ENCODE data around the gene NPFF. TPM values are rescaled to one million over a fixed set of nuclear protein-coding genes. Genes with fewer than 3 reads are reported as not detected.

NPFF gene
- total and polyA plus RNA-seq, 3 experiments from 2014 or later: not detected

DNA sequence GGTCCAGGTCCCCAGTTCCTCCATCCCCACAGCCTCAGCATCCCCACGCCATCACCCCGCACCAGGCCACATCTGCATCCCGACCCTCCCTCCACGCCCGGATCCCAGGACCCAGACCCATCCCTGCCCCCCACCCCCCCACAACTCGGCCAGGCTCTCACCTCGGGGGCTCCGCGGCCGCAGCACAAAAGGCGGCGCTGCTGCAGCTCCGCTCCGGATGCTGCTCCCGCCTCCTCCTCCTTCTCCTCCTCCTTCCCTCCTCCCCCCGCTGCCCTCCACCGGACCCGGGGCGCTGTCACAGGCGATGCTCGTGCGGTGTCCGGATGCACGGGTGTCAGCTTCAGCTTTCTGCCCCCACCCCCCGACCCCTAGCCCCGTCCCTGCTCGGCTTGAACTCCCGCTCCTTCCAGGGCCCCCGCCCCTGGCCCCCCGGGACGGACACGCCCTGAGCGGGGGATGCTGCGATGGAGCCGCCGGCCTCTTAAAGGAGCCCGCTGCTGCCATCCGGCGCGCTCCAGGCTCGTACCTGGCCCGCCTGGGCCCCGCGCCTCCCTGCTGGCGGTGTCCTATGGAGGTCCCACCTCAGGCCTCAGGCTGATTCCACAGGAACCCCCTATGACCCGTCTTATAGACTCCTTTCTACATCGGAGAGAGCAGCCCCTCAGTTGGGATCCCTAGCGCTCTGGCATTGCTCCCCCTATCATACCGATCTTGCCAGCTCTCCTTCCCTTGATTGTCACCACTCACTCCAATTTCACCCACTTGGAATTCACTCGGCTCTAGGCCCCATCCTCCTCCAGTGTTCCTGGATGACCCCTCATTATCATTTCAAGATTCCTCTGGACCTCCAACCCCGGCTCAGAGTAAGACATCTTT, 7.8 kb downstream of the NPFF start, which contains the start of gene MAP3K12:
Gene MAP3K12, minus strand, starts transcription at position 193 of the 876 bp plus-strand sequence. CDS start 12,067 bp downstream, outside the sequence.
- CTCF ChIA-PET: interaction anchor here (1.2 to 2.8 kb wide), 6 partner anchors 9 to 200 kb away, joined by 3 to 12 read pairs (median 4); partner anchors contain the start of genes AAAS and MYG1

DNA sequence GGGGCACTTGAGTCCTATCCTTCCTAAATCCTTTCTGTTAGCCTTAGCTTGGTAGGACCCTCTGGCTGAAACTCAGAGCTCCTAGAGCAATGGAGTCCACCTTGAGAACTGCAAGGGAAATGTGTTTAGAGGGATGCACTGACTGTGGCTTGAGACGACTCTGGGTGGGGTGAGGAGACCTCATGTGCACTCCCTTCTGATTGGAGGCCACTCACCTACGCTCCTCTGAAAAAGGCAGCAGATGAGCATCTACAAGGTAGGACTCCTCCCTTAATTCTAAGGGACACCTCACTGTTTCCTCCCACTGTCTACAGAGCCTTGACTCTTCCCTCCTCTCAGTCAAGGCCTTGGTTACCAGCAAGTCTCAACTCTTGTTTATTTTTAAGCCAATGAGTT, 9.1 kb downstream of the NPFF start:
- DNase-seq: no peak
- Histone ChIP-seq H3K36me3 (ENCODE audit: insufficient read depth, low read length) (no peaks in the 10 kb centered on the region), H3K9me3 (ENCODE audit: low read length) (no peaks in the 10 kb centered on the region), H3K4me1 (ENCODE audit: insufficient read depth, low read length) (peaks cover 45% of the 10 kb centered on the region), H3K27me3 (ENCODE audit: insufficient read depth, low read length, poor library complexity, severe bottlenecking) (no peaks in the 10 kb centered on the region), H3K4me3 (ENCODE audit: low read length) (peak overlapping the region; percentile 62), H3K27ac (ENCODE audit: low read depth, low read length) (no peak overlapping the region)
- peak overlapping the region; percentile 78 to 96 (median 89) for H3K4me3 Mint-ChIP-seq
- CTCF ChIA-PET: interaction anchor here (1.5 to 1.7 kb wide), 2 partner anchors 17 to 154 kb away, joined by 3 to 4 read pairs; no protein-coding TSS in a partner anchor
- H3K27me3 Mint-ChIP-seq: no peaks in the 10 kb centered on the region
- POLR2A ChIA-PET: interaction anchor here (0.6 to 0.8 kb wide), 2 partner anchors 147 to 177 kb away, joined by 3 to 5 read pairs; partner anchors contain the start of gene AAAS
- H3K27ac Mint-ChIP-seq: peak overlapping the region in 7 of 8 donors; percentile 74 to 91 (median 84)
- no peaks in the 10 kb centered on the region for H3K9me3 Mint-ChIP-seq
- peaks cover 0 to 11% (median 1%) of the 10 kb centered on the region in 3 donors for H3K36me3 Mint-ChIP-seq
- peaks cover 39 to 70% (median 53%) of the 10 kb centered on the region in 3 donors for H3K4me1 Mint-ChIP-seq

More for the DNA sequence above, 7.8 kb downstream of the NPFF start, which contains the start of gene MAP3K12:
- Histone ChIP-seq H3K27me3 (ENCODE audit: insufficient read depth, low read length, poor library complexity, severe bottlenecking) (no peaks in the 10 kb centered on the region), H3K4me3 (ENCODE audit: low read length) (peak within 1 kb of the TSS; percentile 63), H3K36me3 (ENCODE audit: insufficient read depth, low read length) (no peaks in the 10 kb centered on the region), H3K4me1 (ENCODE audit: insufficient read depth, low read length) (peaks cover 32% of the 10 kb centered on the region), H3K9me3 (ENCODE audit: low read length) (no peaks in the 10 kb centered on the region), H3K27ac (ENCODE audit: low read depth, low read length) (peak within 1 kb of the TSS; percentile 94)
- Mint-ChIP-seq H3K4me3 (peak within 1 kb of the TSS; percentile 78 to 96 (median 91)), H3K27ac (peak within 1 kb of the TSS; percentile 91 to 100 (median 96)), H3K27me3 (no peaks in the 10 kb centered on the region), H3K4me1 (peaks cover 28 to 57% (median 44%) of the 10 kb centered on the region in 3 donors), H3K36me3 (peaks cover 0 to 20% (median 1%) of the 10 kb centered on the region in 3 donors), H3K9me3 (no peaks in the 10 kb centered on the region)
- peak; percentile 47 to 74 (median 58) for DNase-seq
- POLR2A ChIA-PET: interaction anchor here (0.8 to 2.0 kb wide), 8 partner anchors 10 to 493 kb away, joined by 3 to 10 read pairs (median 6); partner anchors contain the start of gene EIF4B

DNA sequence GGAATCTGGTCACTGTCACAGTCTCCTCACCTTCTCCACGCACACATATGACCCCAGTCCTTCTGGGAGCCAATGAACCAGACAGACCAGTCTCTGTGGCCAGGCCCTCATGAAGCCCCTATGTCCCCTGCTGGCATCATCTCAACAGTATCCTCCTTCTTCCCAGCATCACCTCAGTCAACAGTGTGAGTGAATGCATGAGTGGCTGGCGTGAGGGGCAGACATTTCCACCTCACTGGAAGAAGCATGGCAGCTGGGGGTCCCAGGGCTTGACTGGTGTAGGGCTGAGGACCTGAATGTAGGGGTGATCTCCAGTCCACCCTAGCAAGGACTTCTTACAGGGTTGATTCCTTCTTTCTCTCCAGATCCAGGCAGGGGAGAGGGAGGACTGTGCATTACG, 9.8 kb downstream of the NPFF start:
- peaks cover 41 to 74% (median 57%) of the 10 kb centered on the region in 3 donors for H3K4me1 Mint-ChIP-seq
- peak overlapping the region in 7 of 8 donors; percentile 22 to 91 (median 79) for H3K27ac Mint-ChIP-seq
- CTCF ChIA-PET: interaction anchor here (1.5 to 1.7 kb wide), 2 partner anchors 16 to 153 kb away, joined by 3 to 4 read pairs; no protein-coding TSS in a partner anchor
- DNase-seq: no peak
- H3K27me3 Mint-ChIP-seq: no peaks in the 10 kb centered on the region
- no peaks in the 10 kb centered on the region for H3K9me3 ChIP-seq (ENCODE audit: low read length)
- H3K27me3 ChIP-seq (ENCODE audit: insufficient read depth, low read length, poor library complexity, severe bottlenecking): no peaks in the 10 kb centered on the region
- H3K4me3 ChIP-seq (ENCODE audit: low read length): no peak overlapping the region
- H3K4me3 Mint-ChIP-seq: peak overlapping the region in 6 of 7 donors; percentile 45 to 96 (median 87)
- no peaks in the 10 kb centered on the region for H3K36me3 ChIP-seq (ENCODE audit: insufficient read depth, low read length)
- peaks cover 45% of the 10 kb centered on the region for H3K4me1 ChIP-seq (ENCODE audit: insufficient read depth, low read length)
- H3K36me3 Mint-ChIP-seq: peaks cover 0 to 12% (median 1%) of the 10 kb centered on the region in 3 donors
- POLR2A ChIA-PET: interaction anchor here (0.8 kb wide), 1 partner anchor 176 kb away, joined by 3 read pairs; the partner anchor contains the start of gene AAAS
- no peak overlapping the region for H3K27ac ChIP-seq (ENCODE audit: low read depth, low read length)
- no peaks in the 10 kb centered on the region for H3K9me3 Mint-ChIP-seq

DNA sequence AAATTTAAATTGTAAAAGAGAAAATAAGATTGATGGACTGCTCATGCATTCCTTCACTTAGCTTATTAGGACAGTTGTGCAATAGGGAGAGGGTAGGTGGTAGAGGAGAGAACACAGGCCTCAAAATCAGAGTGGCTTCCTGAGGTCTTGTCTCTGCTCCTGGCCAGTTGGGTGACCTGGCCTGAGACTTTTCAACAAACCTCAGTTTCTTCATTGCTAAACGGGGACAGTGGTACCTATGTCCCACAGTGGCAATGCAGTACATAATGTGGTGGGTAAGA, 10.6 kb downstream of the NPFF start:
- no peak for DNase-seq
- Mint-ChIP-seq H3K27ac (peak overlapping the region in 3 of 8 donors; percentile 5 to 91 (median 55)), H3K9me3 (no peaks in the 10 kb centered on the region), H3K4me3 (peak overlapping the region in 3 of 7 donors; percentile 21 to 78 (median 48)), H3K4me1 (peaks cover 40 to 74% (median 56%) of the 10 kb centered on the region in 3 donors), H3K36me3 (peaks cover 0 to 12% (median 1%) of the 10 kb centered on the region in 3 donors), H3K27me3 (no peaks in the 10 kb centered on the region)
- Histone ChIP-seq H3K27ac (ENCODE audit: low read depth, low read length) (no peak overlapping the region), H3K4me1 (ENCODE audit: insufficient read depth, low read length) (peaks cover 37% of the 10 kb centered on the region), H3K4me3 (ENCODE audit: low read length) (no peak overlapping the region), H3K9me3 (ENCODE audit: low read length) (no peaks in the 10 kb centered on the region), H3K27me3 (ENCODE audit: insufficient read depth, low read length, poor library complexity, severe bottlenecking) (no peaks in the 10 kb centered on the region), H3K36me3 (ENCODE audit: insufficient read depth, low read length) (no peaks in the 10 kb centered on the region)
- ChIA-PET CTCF (interaction anchor here (1.7 kb wide), 1 partner anchor 15 kb away, joined by 3 read pairs; no protein-coding TSS in a partner anchor), POLR2A (no interaction called here)

DNA sequence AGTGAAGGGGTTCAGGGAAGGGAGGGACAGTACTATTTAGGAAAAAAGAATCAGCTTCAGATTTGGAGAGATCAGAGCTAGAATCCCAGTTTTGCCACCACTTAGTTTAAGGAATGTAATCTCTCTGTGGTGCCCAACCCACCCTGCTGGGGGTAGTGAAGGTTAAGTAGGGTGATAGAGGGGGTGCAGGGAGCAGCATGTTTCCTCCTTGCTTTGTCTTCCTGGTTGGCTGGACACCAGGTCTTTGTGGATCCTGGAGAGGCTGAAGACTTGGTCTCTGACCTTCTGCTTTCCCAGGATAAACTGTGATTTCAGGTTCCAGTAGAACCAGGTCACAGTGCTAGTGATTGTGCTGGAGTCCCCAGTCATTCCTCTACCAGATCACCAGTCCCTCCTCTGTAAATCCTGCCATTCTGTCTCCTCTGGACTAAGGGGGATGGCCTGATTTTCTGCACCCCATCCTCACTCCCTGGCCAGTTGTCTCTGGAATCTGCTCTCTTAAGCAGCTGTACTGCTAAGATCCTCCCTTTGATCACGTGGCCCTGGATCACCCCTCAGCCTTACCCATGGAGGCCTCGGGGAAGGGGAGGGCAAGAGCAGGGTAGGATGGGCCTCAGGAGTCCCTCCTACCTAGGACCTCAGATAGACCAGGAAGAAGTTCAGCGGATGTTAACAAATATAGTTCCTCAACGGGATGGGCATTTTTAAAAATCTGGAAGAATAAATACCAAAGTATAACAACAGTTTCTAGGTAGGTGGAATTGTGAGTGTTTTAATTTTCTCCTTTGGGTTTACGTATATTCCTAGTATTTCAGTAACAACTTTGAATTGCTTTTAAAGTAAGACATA, 11.2 kb downstream of the NPFF start:
- H3K9me3 ChIP-seq (ENCODE audit: low read length): no peaks in the 10 kb centered on the region
- H3K27ac Mint-ChIP-seq: peak overlapping the region in 4 of 8 donors; percentile 5 to 91 (median 36)
- no peaks in the 10 kb centered on the region for H3K27me3 Mint-ChIP-seq
- H3K4me3 Mint-ChIP-seq: peak overlapping the region in 3 of 7 donors; percentile 21 to 78 (median 48)
- peaks cover 0 to 10% (median 1%) of the 10 kb centered on the region in 3 donors for H3K36me3 Mint-ChIP-seq
- H3K36me3 ChIP-seq (ENCODE audit: insufficient read depth, low read length): no peaks in the 10 kb centered on the region
- POLR2A ChIA-PET: no interaction called here
- no peaks in the 10 kb centered on the region for H3K9me3 Mint-ChIP-seq
- H3K4me3 ChIP-seq (ENCODE audit: low read length): no peak overlapping the region
- CTCF ChIA-PET: no interaction called here
- no peak overlapping the region for H3K27ac ChIP-seq (ENCODE audit: low read depth, low read length)
- no peaks in the 10 kb centered on the region for H3K27me3 ChIP-seq (ENCODE audit: insufficient read depth, low read length, poor library complexity, severe bottlenecking)
- H3K4me1 ChIP-seq (ENCODE audit: insufficient read depth, low read length): peaks cover 35% of the 10 kb centered on the region
- no peak for DNase-seq
- H3K4me1 Mint-ChIP-seq: peaks cover 38 to 69% (median 55%) of the 10 kb centered on the region in 3 donors

DNA sequence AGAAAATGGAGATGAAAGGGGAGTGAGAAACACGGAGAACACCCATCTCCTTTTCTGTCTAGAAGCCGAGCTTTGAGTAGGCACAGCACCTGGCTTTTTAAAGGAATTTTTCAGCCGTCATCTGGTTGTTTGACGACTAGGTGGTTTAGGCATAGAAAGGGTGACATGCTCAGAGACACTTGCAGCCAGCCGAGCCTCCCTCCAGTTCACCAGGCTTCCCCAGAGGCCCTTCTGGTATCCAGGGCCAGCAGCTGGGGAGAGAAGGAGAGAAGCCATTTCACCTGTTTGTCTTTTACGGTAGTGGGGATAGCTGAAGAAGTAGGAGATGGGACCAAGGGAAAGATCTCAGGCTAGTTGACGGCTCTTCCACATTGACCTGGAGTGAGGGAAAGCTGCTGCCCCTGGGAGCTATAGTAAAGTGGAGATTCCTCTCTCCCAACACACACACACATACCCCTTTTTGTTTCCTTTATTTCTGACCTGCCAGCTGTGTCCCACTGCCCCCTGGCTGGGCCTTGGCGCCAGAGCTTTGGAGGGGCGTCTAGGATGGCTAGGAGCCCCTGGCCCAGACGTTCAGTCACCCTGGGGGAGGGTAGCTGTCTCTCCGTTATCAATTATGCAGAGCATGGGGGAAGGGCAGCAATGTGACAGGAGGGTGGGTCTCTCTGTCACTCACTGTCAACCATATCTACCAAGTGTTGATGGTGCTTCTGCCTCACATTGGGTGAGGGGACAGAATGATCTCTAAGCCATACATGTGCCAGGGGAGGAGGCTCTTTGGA, 13.5 kb downstream of the NPFF start:
- peak overlapping the region; percentile 51 for H3K27ac ChIP-seq (ENCODE audit: low read depth, low read length)
- H3K4me1 Mint-ChIP-seq: peaks cover 28 to 62% (median 47%) of the 10 kb centered on the region in 3 donors
- CTCF ChIA-PET: interaction anchor here (0.8 to 2.3 kb wide), 10 partner anchors 11 to 172 kb away, joined by 3 to 13 read pairs (median 3); partner anchors contain the start of genes AAAS and NPFF
- H3K27ac Mint-ChIP-seq: peak overlapping the region; percentile 90 to 98 (median 95)
- H3K9me3 Mint-ChIP-seq: no peaks in the 10 kb centered on the region
- no peaks in the 10 kb centered on the region for H3K27me3 ChIP-seq (ENCODE audit: insufficient read depth, low read length, poor library complexity, severe bottlenecking)
- DNase-seq: no peak
- peaks cover 24% of the 10 kb centered on the region for H3K4me1 ChIP-seq (ENCODE audit: insufficient read depth, low read length)
- H3K4me3 Mint-ChIP-seq: peak overlapping the region; percentile 87 to 96 (median 92)
- H3K36me3 ChIP-seq (ENCODE audit: insufficient read depth, low read length): no peaks in the 10 kb centered on the region
- POLR2A ChIA-PET: interaction anchor here (1.0 to 1.7 kb wide), 2 partner anchors 11 to 17 kb away, joined by 3 to 6 read pairs; no protein-coding TSS in a partner anchor
- H3K4me3 ChIP-seq (ENCODE audit: low read length): peak overlapping the region; percentile 67
- no peaks in the 10 kb centered on the region for H3K27me3 Mint-ChIP-seq
- no peaks in the 10 kb centered on the region for H3K9me3 ChIP-seq (ENCODE audit: low read length)
- peaks cover 0 to 6% (median 0%) of the 10 kb centered on the region in 3 donors for H3K36me3 Mint-ChIP-seq
